Measurements from ENCODE around the gene MBNL3.

DNA sequence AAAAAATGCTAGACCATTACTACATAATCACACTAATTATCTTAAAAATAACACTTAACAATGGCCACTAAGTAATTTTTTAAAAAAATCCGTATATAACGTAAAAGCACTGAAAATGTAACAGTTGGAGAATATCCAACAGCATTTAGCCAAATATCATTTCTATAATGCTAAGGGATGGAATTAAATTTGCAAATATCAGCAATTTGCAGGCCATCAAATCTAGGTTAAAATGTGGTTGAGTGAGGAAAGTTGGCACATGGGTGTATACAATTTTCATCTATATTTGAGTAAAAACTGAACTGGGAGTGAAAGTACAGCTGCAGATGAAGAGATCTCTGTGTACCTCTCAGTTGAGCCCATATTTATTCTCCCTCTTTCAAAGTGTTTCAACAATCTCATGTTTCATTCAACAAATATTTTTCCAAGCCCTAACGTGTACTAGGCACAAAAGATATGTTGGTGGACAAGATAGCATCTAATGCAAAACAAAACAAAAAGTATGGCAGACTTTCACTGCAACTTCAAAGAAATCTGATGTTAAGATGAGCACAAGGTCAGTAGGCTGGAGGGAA is 63.0 kb downstream of the MBNL3 start:
- no peak for TF ChIP-seq CTCF (IDR thresholded peaks at IDR 0.05)
- no peak for TF ChIP-seq POLR2AphosphoS5 (IDR thresholded peaks at IDR 0.05)
- TF ChIP-seq POLR2A (IDR thresholded peaks at IDR 0.05) = no peak
- no peak for TF ChIP-seq EP300 (IDR thresholded peaks at IDR 0.05)
